DND-41 (cell line): ENCODE measurements around the gene TCEANC2.

Experiments
- CTCF ChIP-seq: IDR thresholded peaks from 2 replicates; pipeline ENCODE4 v1.5.1; 2012; ENCODE audit warnings: borderline replicate concordance, low read length, moderate library complexity, mild to moderate bottlenecking; ENCODE audit not compliant: poor library complexity, severe bottlenecking; ENCODE audit errors: extremely low read depth
- EZH2 ChIP-seq: IDR thresholded peaks from 3 replicates; pipeline ENCODE4 v1.6.1; 2012; ENCODE audit warnings: borderline replicate concordance, low read depth, mild to moderate bottlenecking, moderate library complexity, low read length, inconsistent platforms; ENCODE audit not compliant: severe bottlenecking

- no peak for TF ChIP-seq CTCF
- no peak for TF ChIP-seq EZH2
Measured at GRCh38 chr1:54008876-54009275, 44.5 kb upstream of the TCEANC2 start.
